H1 (cell line): ENCODE results near the gene JADE1. TPM values are rescaled to one million over a fixed set of nuclear protein-coding genes. Genes with fewer than 3 reads are reported as not detected.

Experiments used
- CTCF ChIA-PET: fragments of 300-600 bp; sonication (Branson Sonifier 250); formaldehyde crosslinking; loops from one replicate; lab custom pipeline; 2021; ENCODE audit not compliant: partially characterized antibody; lab: Charles Lee
- POLR2A ChIA-PET: fragments of 300-600 bp; sonication (Branson Sonifier 250); formaldehyde crosslinking; loops from one replicate; lab custom pipeline; 2021; ENCODE audit warnings: inconsistent platforms; ENCODE audit not compliant: partially characterized antibody; lab: Charles Lee
- DNase-seq, 2 experiments: peaks; one replicate each; pipeline versions ENCODE4 v3.0.0 to v3.0.0-alpha.2; 2010 to 2022; ENCODE audit warnings: low spot score in 2 of 2, low read depth in 1 of 2, mixed read lengths in 1 of 2
- FAIRE-seq: peaks from 2 replicates; lab custom pipeline; 2011; peaks lifted over from hg19 to GRCh38; lab: Jason Lieb, UNC
- H2AFZ ChIP-seq: 2 replicates; pipeline ENCODE4 v1.8.1; 2012; ENCODE audit warnings: low read length, inconsistent platforms
- H2AK5ac ChIP-seq: 2 replicates; pipeline ENCODE4 v1.6.1; 2013; ENCODE audit warnings: low read depth, low read length
- H2BK120ac ChIP-seq: replicated peaks from 2 replicates; pipeline ENCODE3; 2013; ENCODE audit warnings: low read depth, low read length, inconsistent platforms
- H2BK12ac ChIP-seq: 2 replicates; pipeline ENCODE4 v1.6.1; 2013; ENCODE audit warnings: low read depth, low read length
- H2BK15ac ChIP-seq: 2 replicates; pipeline ENCODE4 v1.6.1; 2013; ENCODE audit warnings: low read length
- H2BK20ac ChIP-seq: 2 replicates; pipeline ENCODE4 v1.6.1; 2013; ENCODE audit warnings: low read length
- H2BK5ac ChIP-seq: 2 replicates; pipeline ENCODE4 v1.6.1; 2013; ENCODE audit warnings: low read depth, low read length
- H3K14ac ChIP-seq: 2 replicates; pipeline ENCODE4 v1.6.1; 2013; ENCODE audit warnings: inconsistent platforms; ENCODE audit not compliant: insufficient read length
- H3K18ac ChIP-seq: 2 replicates; pipeline ENCODE4 v1.6.1; 2013; ENCODE audit warnings: low read length; ENCODE audit errors: extremely low read depth
- H3K23ac ChIP-seq: 2 replicates; pipeline ENCODE4 v1.6.1; 2013; ENCODE audit warnings: inconsistent platforms; ENCODE audit not compliant: insufficient read length
- H3K23me2 ChIP-seq: 2 replicates; pipeline ENCODE4 v1.6.1; 2013; ENCODE audit warnings: low read depth, low read length
- H3K27ac ChIP-seq: 2 replicates; pipeline ENCODE4 v1.6.1; 2011; ENCODE audit warnings: low read depth, low read length, inconsistent platforms
- H3K27me3 ChIP-seq, 4 experiments: replicated peaks in 1 of 4; 1 replicate in 1 of 4; 2 replicates in 3 of 4; pipeline versions ENCODE4 v1.6.1 to v1.8.1; 2011 to 2013; ENCODE audit warnings: low read length in 3 of 4, mild to moderate bottlenecking in 3 of 4, inconsistent platforms in 2 of 4, mixed read lengths in 2 of 4, moderate library complexity in 1 of 4; ENCODE audit not compliant: control insufficient read depth in 3 of 4, insufficient read depth in 3 of 4; ENCODE audit errors: extremely low read depth in 1 of 4
- H3K36me3 ChIP-seq, 4 experiments: 2 replicates each; pipeline versions ENCODE4 v1.6.1 to v1.8.1; 2011 to 2013; ENCODE audit warnings: mild to moderate bottlenecking in 4 of 4, low read length in 3 of 4, moderate library complexity in 2 of 4, control low read depth in 1 of 4, inconsistent platforms in 1 of 4; ENCODE audit not compliant: insufficient read depth in 4 of 4, control insufficient read depth in 2 of 4
- H3K4ac ChIP-seq: replicated peaks from 2 replicates; pipeline ENCODE3; 2013; ENCODE audit warnings: low read length, low read depth, mixed read lengths, inconsistent platforms; ENCODE audit not compliant: insufficient read length
- H3K4me1 ChIP-seq, 4 experiments: replicated peaks in 1 of 4; 1 replicate in 1 of 4; 2 replicates in 3 of 4; pipeline versions ENCODE4 v1.6.1 to v1.8.1; 2011 to 2013; ENCODE audit warnings: low read length in 3 of 4, inconsistent platforms in 2 of 4, mixed read lengths in 1 of 4; ENCODE audit not compliant: insufficient read depth in 4 of 4, control insufficient read depth in 3 of 4
- H3K4me2 ChIP-seq, 2 experiments: 2 replicates each; pipeline versions ENCODE4 v1.6.1 to v1.8.1; 2011 to 2013; ENCODE audit warnings: low read depth in 2 of 2, low read length in 2 of 2, control low read depth in 1 of 2, inconsistent platforms in 1 of 2, mild to moderate bottlenecking in 1 of 2; ENCODE audit not compliant: insufficient read depth in 1 of 2
- H3K4me3 ChIP-seq, 4 experiments: fragments of 200-600, 300-600 bp in 1 of 4; sonication (generic), shearing (Covaris generic), sonication (Bioruptor Twin) in 1 of 4; 2 replicates each; pipeline versions ENCODE4 v1.5.1 to v1.8.1; 2011 to 2016; ENCODE audit warnings: low read length in 4 of 4, low read depth in 3 of 4, control low read depth in 2 of 4, inconsistent platforms in 2 of 4, mild to moderate bottlenecking in 2 of 4, mixed read lengths in 1 of 4, moderate library complexity in 1 of 4; ENCODE audit not compliant: insufficient read depth in 2 of 4; ENCODE audit errors: extremely low read depth in 1 of 4
- H3K56ac ChIP-seq: replicated peaks from 2 replicates; pipeline ENCODE3; 2013; ENCODE audit warnings: low read depth, mild to moderate bottlenecking, mixed read lengths, low read length, inconsistent platforms; ENCODE audit not compliant: insufficient read length
- H3K79me1 ChIP-seq: 2 replicates; pipeline ENCODE4 v1.6.1; 2013; ENCODE audit warnings: low read depth, low read length, control low read depth
- H3K79me2 ChIP-seq, 2 experiments: 2 replicates each; pipeline versions ENCODE4 v1.6.1 to v1.8.1; 2012 to 2013; ENCODE audit warnings: low read length in 2 of 2, mild to moderate bottlenecking in 2 of 2, inconsistent platforms in 1 of 2; ENCODE audit not compliant: insufficient read depth in 2 of 2, control insufficient read depth in 1 of 2
- H3K9ac ChIP-seq, 4 experiments: replicated peaks in 1 of 4; 1 replicate in 1 of 4; 2 replicates in 3 of 4; pipeline versions ENCODE4 v1.6.1 to v1.8.1; 2011 to 2013; ENCODE audit warnings: low read depth in 3 of 4, low read length in 3 of 4, control low read depth in 2 of 4, mild to moderate bottlenecking in 2 of 4, moderate library complexity in 2 of 4, inconsistent platforms in 1 of 4; ENCODE audit errors: extremely low read depth in 1 of 4
- H3K9me3 ChIP-seq, 2 experiments: 2 replicates each; pipeline versions ENCODE4 v1.6.1 to v1.8.1; 2012 to 2013; ENCODE audit warnings: mild to moderate bottlenecking in 2 of 2, moderate library complexity in 2 of 2, control low read depth in 1 of 2, inconsistent platforms in 1 of 2, low read depth in 1 of 2, low read length in 1 of 2, mixed read lengths in 1 of 2; ENCODE audit not compliant: insufficient read depth in 2 of 2
- H4K20me1 ChIP-seq, 2 experiments: replicated peaks in 1 of 2; 2 replicates each; pipeline versions ENCODE3 to v1.8.1; 2011 to 2013; ENCODE audit warnings: inconsistent platforms in 2 of 2, low read length in 2 of 2, mild to moderate bottlenecking in 1 of 2; ENCODE audit not compliant: insufficient read depth in 2 of 2, control insufficient read depth in 1 of 2
- H4K5ac ChIP-seq: 2 replicates; pipeline ENCODE4 v1.6.1; 2013; ENCODE audit warnings: low read length, low read depth, mixed read lengths, inconsistent platforms; ENCODE audit not compliant: insufficient read length
- H4K8ac ChIP-seq: 2 replicates; pipeline ENCODE4 v1.8.0; 2013; ENCODE audit warnings: mild to moderate bottlenecking, moderate library complexity, low read length, inconsistent platforms; ENCODE audit not compliant: insufficient read depth; ENCODE audit errors: extremely low read depth
- H4K91ac ChIP-seq: replicated peaks from 2 replicates; pipeline ENCODE3; 2013; ENCODE audit warnings: low read length, mixed read lengths, inconsistent platforms; ENCODE audit not compliant: insufficient read length
- EP300 ChIP-seq, 2 experiments: IDR thresholded peaks; 1 replicate in 1 of 2; 2 replicates in 1 of 2; pipeline ENCODE4 v1.6.1; 2011 to 2012; ENCODE audit warnings: low read depth in 2 of 2, low read length in 2 of 2, mild to moderate bottlenecking in 2 of 2, borderline replicate concordance in 1 of 2, inconsistent platforms in 1 of 2, moderate library complexity in 1 of 2
- WGBS, 2 experiments: shearing (Covaris generic) in 1 of 2; methylation state at CpG; one replicate each; pipeline versions ENCODE4 v1.1.6 to v1.1.7; 2013 to 2015; ENCODE audit warnings: low lambda C conversion rate in 2 of 2, mixed read lengths in 2 of 2, inconsistent platforms in 1 of 2, low coverage in 1 of 2, missing lambda C conversion rate in 1 of 2; ENCODE audit not compliant: insufficient replicate concordance in 2 of 2, insufficient coverage in 1 of 2, insufficient read length in 1 of 2; ENCODE audit errors: extremely low coverage in 1 of 2, missing lambda C conversion rate in 1 of 2; 5-methylcytosine and 5-hydroxymethylcytosine counted together
- polyA plus RNA-seq, 7 experiments: library from polyadenylated mRNA; depleted of rRNA in 3 of 7; stranded (reverse) in 5 of 7; unstranded in 2 of 7; fragments of >200 nt in 5 of 7; fragments of 200-250 nt in 2 of 7; gene quantifications; 1 replicate in 5 of 7; 2 replicates in 1 of 7; 4 replicates in 1 of 7; pipeline versions ENCODE4 v1.2.1 to v1.2.3, GENCODE V29; 2011 to 2013; ENCODE audit warnings: missing spikeins in 2 of 7, mixed read lengths in 2 of 7
- total RNA-seq: library from RNA; stranded (reverse); fragmentation: NEBNext Ultra II Directional; extraction: Animal tissue kit (Norgen Biotek cat#: 25700); gene quantifications from 2 replicates; pipeline ENCODE4 v1.2.1, GENCODE V29; 2021

JADE1 gene
- total and polyA plus RNA-seq, 2 of the 8 experiments (the other 6 are each of a cell fraction or from before 2014, with no cell fraction given): 37.7 to 213 TPM

- H3K36me3 ChIP-seq: peaks cover 17 to 65% (median 41%) of the 10 kb centered on the region in 4 experiments
- 0 out of 2 replicates have a peak, but pooled peaks cover 3% of the 10 kb centered on the region for H3K23me2 ChIP-seq
- no peak overlapping the region for H4K8ac ChIP-seq
- H3K18ac ChIP-seq: no peak overlapping the region
- no peak overlapping the region for H2BK15ac ChIP-seq
- 0 out of 2 replicates have a peak overlapping the region, but pooled peaks have one; percentile 20 for H3K27ac ChIP-seq
- H3K79me1 ChIP-seq: peaks cover 4% of the 10 kb centered on the region; the same call in 1 of the 2 replicates
- no peak overlapping the region for H2BK20ac ChIP-seq
- H2AFZ ChIP-seq: no peak overlapping the region
- no peak overlapping the region for H3K56ac ChIP-seq
- no peak for DNase-seq
- ChIA-PET POLR2A (interaction anchor here (0.7 to 21.1 kb wide), 9 partner anchors 9 to 254 kb away, joined by 3 to 204 read pairs (median 5); partner anchors contain the start of gene JADE1), CTCF (interaction anchor here (0.8 to 2.0 kb wide), 6 partner anchors 9 to 258 kb away, joined by 3 to 7 read pairs (median 4); no protein-coding TSS in a partner anchor)
- H3K4ac ChIP-seq: no peak overlapping the region
- H3K23ac ChIP-seq: no peak overlapping the region
- no peak overlapping the region for H4K5ac ChIP-seq
- H4K20me1 ChIP-seq: peaks cover 60 to 63% of the 10 kb centered on the region in 2 experiments
- no peaks in the 10 kb centered on the region for H3K27me3 ChIP-seq
- no peak overlapping the region for H2BK120ac ChIP-seq
- 0 out of 2 replicates have a peak overlapping the region, but pooled peaks have one; percentile 19 for H2BK5ac ChIP-seq
- 80% methylated on average over 2 of the region's 2 CpGs; no CpG with 5 or more reads in 1 of the 2 experiments for WGBS, 2 experiments
- peaks cover 15 to 47% (median 38%) of the 10 kb centered on the region in 4 experiments for H3K4me1 ChIP-seq
- H2AK5ac ChIP-seq: no peak overlapping the region
- H3K4me3 ChIP-seq: no peak overlapping the region
- peak overlapping the region in 1 of 2 experiments; percentile 56; a peak in 2 of 4 replicates for H3K4me2 ChIP-seq
- no peaks in the 10 kb centered on the region for H3K9me3 ChIP-seq
- peaks cover 84 to 100% of the 10 kb centered on the region in 2 experiments for H3K79me2 ChIP-seq
- no peak overlapping the region for H3K9ac ChIP-seq
- no peak overlapping the region for H3K14ac ChIP-seq
- H4K91ac ChIP-seq: no peak overlapping the region
- TF ChIP-seq EP300 (IDR thresholded peaks at IDR 0.05; ENCODE audit: borderline replicate concordance in 1 of 2, low read depth in 2 of 2, low read length in 2 of 2): no peak
- TF ChIP-seq, all 59 proteins: peak for 0
- H2BK12ac ChIP-seq: no peak overlapping the region; the same call in 1 of the 2 replicates
- FAIRE-seq: no peak
Observed at GRCh38 chr4:128832243-128832625, 22.7 kb downstream of the JADE1 start.
